ENCODE results near the gene SERINC2.

SERINC2 gene

GRCh38 chr1:31376375-31377134 lies 36.5 kb upstream of the SERINC2 start:
- DNase-seq (ENCODE audit: low read depth, low spot score): peak; percentile 95
- TF ChIP-seq, protein P1, sequence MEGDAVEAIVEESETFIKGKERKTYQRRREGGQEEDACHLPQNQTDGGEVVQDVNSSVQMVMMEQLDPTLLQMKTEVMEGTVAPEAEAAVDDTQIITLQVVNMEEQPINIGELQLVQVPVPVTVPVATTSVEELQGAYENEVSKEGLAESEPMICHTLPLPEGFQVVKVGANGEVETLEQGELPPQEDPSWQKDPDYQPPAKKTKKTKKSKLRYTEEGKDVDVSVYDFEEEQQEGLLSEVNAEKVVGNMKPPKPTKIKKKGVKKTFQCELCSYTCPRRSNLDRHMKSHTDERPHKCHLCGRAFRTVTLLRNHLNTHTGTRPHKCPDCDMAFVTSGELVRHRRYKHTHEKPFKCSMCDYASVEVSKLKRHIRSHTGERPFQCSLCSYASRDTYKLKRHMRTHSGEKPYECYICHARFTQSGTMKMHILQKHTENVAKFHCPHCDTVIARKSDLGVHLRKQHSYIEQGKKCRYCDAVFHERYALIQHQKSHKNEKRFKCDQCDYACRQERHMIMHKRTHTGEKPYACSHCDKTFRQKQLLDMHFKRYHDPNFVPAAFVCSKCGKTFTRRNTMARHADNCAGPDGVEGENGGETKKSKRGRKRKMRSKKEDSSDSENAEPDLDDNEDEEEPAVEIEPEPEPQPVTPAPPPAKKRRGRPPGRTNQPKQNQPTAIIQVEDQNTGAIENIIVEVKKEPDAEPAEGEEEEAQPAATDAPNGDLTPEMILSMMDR (IDR thresholded peaks at IDR 0.05; ENCODE audit: low read depth, low read length): no peak
- in situ Hi-C loops (cut with HindIII; ENCODE audit: low sequenced_read_pairs): no loop called here
- no peak overlapping the region for H3K4me3 ChIP-seq (ENCODE audit: low read depth, low read length)

DNA sequence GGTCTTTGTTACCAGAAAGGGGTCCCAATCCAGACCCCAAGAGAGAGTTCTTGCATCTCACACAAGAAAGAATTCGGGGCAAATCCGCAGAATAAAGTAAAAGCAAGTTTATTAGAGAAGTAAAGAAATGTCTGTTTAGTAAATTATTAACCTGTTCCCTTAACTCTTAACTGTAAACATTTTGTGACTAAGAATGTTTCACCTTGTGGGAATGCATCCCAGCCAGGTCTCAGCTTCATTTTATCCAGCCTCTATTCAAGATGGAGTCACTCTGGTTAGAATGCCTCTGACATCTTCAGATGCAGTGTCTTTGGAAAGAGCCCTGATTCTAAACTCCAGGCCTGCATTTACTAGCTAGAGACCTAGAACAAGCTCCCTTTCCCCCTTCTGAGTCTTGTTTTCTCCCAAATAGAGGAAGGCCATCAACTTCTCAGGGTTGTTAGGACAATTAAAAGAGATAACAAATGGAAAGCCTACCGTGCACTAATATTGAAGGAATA lies 35.6 kb upstream of the SERINC2 start:
- DNase-seq (ENCODE audit: low read depth, low spot score): no peak
- TF ChIP-seq, protein P1 (IDR thresholded peaks at IDR 0.05; ENCODE audit: low read depth, low read length): no peak
- no peak overlapping the region for H3K4me3 ChIP-seq (ENCODE audit: low read depth, low read length)
- in situ Hi-C loops (cut with HindIII; ENCODE audit: low sequenced_read_pairs): no loop called here

GRCh38 chr1:31378001-31378400 lies 35.0 kb upstream of the SERINC2 start:
- in situ Hi-C loops (cut with HindIII; ENCODE audit: low sequenced_read_pairs): no loop called here

GRCh38 chr1:31380181-31380580 lies 32.8 kb upstream of the SERINC2 start:
- in situ Hi-C loops (cut with HindIII; ENCODE audit: low sequenced_read_pairs): no loop called here
- no peak overlapping the region for H3K4me3 ChIP-seq (ENCODE audit: low read depth, low read length)
- TF ChIP-seq, protein P1 (IDR thresholded peaks at IDR 0.05; ENCODE audit: low read depth, low read length): no peak
- no peak for DNase-seq (ENCODE audit: low read depth, low spot score)

More at GRCh38 chr1:31378001-31378400, 35.0 kb upstream of the SERINC2 start:
- TF ChIP-seq, protein P1 (IDR thresholded peaks at IDR 0.05; ENCODE audit: low read depth, low read length): no peak
- DNase-seq (ENCODE audit: low read depth, low spot score): no peak
- no peak overlapping the region for H3K4me3 ChIP-seq (ENCODE audit: low read depth, low read length)

DNA sequence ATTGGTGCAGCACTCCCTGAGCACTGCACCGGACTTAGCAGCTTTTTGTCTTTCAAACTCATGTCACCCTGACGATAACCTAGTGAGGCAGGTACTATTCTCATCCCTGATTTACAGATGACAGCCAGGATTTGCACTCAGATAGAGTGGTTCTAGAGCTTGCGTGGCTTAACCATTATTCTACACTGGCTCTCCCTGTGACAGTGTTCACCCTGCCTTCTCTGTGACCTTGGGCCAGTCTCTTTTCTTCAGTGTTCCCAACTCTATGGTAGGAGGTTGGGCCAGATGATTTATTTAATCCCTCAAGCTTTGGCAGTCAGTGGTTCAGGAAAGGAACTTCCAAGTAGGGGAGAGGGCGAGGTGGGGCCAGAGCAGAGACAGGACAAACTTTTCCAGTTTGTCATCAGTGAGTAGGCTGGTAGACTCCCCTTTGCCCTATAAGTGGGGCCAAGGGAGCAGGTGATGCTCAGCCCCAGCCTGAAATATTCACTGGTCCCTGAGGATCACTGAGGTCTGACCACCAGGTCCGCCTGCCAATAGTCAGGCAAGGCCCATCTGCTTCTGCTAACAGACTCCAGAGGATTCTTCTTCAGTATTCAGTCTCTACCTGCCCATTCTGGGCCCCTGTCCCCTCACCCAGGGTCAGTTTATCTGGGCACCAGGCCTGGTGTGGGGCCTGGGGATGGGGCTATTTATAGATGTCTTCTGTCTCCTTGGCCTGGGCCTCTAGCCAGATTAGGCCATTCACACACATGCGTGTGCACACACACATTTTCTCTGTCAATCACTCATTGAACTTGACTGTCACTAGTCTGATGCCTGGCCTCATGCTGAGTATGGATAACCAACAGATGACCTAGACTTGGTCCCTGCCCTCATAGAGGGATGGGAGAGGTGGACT lies 31.4 kb upstream of the SERINC2 start:
- H3K4me3 ChIP-seq (ENCODE audit: low read depth, low read length): no peak overlapping the region
- TF ChIP-seq, protein P1 (IDR thresholded peaks at IDR 0.05; ENCODE audit: low read depth, low read length): no peak
- in situ Hi-C loops (cut with HindIII; ENCODE audit: low sequenced_read_pairs): no loop called here
- no peak for DNase-seq (ENCODE audit: low read depth, low spot score)

- DNase-seq (ENCODE audit: low read depth, low spot score): no peak
- in situ Hi-C loops (cut with HindIII; ENCODE audit: low sequenced_read_pairs): no loop called here
- H3K4me3 ChIP-seq (ENCODE audit: low read depth, low read length): no peak overlapping the region
- TF ChIP-seq, protein P1 (IDR thresholded peaks at IDR 0.05; ENCODE audit: low read depth, low read length): no peak
These were observed 30.5 kb upstream of the SERINC2 start for GRCh38 chr1:31382379-31382989.

Measured in astrocyte of the spinal cord (primary cell).